C4-2B (cell line): ENCODE measurements around the gene ZNF716.

Experiments used
- ZFX ChIP-seq: fragments of 450-650 bp; IDR thresholded peaks from 2 replicates; pipeline ENCODE4 v1.6.1; 2017
- TF ChIP-seq, protein P1 (sequence below): fragments of 450-650 bp; conservative IDR thresholded peaks from 2 replicates; pipeline ENCODE4 v1.5.1; 2017; ENCODE audit warnings: mild to moderate bottlenecking

- TF ChIP-seq, protein P1, sequence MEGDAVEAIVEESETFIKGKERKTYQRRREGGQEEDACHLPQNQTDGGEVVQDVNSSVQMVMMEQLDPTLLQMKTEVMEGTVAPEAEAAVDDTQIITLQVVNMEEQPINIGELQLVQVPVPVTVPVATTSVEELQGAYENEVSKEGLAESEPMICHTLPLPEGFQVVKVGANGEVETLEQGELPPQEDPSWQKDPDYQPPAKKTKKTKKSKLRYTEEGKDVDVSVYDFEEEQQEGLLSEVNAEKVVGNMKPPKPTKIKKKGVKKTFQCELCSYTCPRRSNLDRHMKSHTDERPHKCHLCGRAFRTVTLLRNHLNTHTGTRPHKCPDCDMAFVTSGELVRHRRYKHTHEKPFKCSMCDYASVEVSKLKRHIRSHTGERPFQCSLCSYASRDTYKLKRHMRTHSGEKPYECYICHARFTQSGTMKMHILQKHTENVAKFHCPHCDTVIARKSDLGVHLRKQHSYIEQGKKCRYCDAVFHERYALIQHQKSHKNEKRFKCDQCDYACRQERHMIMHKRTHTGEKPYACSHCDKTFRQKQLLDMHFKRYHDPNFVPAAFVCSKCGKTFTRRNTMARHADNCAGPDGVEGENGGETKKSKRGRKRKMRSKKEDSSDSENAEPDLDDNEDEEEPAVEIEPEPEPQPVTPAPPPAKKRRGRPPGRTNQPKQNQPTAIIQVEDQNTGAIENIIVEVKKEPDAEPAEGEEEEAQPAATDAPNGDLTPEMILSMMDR, result no peak
- TF ChIP-seq ZFX, result no peak
These were observed 23.4 kb upstream of the ZNF716 start for GRCh38 chr7:57426629-57427003.
